GM13977 (cell line): Measurements from ENCODE around the gene YARS1.
"Not testable (repeated sequence)": the region's sequence is repeated elsewhere in the genome, so short reads cannot be mapped to it uniquely, and the experiment has no call there.

ENCODE experiments used
- DNase-seq: peaks from one replicate; pipeline ENCODE4 v3.0.0; 2012; ENCODE audit warnings: low spot score
- CTCF ChIP-seq: IDR thresholded peaks from 2 replicates; pipeline ENCODE4 v1.5.1; 2012; ENCODE audit warnings: mild to moderate bottlenecking, control low read depth; ENCODE audit not compliant: insufficient read depth; ENCODE audit errors: extremely low read depth, missing control alignments
- in situ Hi-C: fragments of 300-500 bp; cut with MboI; formaldehyde crosslinking; loops from one replicate; pipeline ENCODE4 v1.12.0; 2022; ENCODE audit warnings: low sequenced_read_pairs, low pct_unique_long_range_greater_than_20kb, mixed read lengths, inconsistent platforms; ENCODE audit not compliant: unreplicated experiment

The YARS1 gene

GRCh38 chr1:32797456-32797855 lies 19.7 kb downstream of the YARS1 start:
- no peak for DNase-seq

GRCh38 chr1:32795763-32796162 lies 21.4 kb downstream of the YARS1 start:
- in situ Hi-C loops, DNase-seq: not testable (repeated sequence)

More at GRCh38 chr1:32797456-32797855, 19.7 kb downstream of the YARS1 start:
- TF ChIP-seq CTCF = no peak
- in situ Hi-C loops = no loop called here

- in situ Hi-C loops = no loop called here
- no peak for TF ChIP-seq CTCF
- no peak for DNase-seq
Measured at GRCh38 chr1:32791881-32792280, 25.3 kb downstream of the YARS1 start.

- in situ Hi-C loops, DNase-seq: not testable (repeated sequence)
Measured at GRCh38 chr1:32789356-32789755, 27.8 kb downstream of the YARS1 start.

- TF ChIP-seq CTCF = peak; percentile 13
- in situ Hi-C loops = no loop called here
- no peak for DNase-seq
Measured at GRCh38 chr1:32786856-32787255, 30.3 kb downstream of the YARS1 start.

GRCh38 chr1:32784817-32785216 lies 32.3 kb downstream of the YARS1 start:
- in situ Hi-C loops = no loop called here
- no peak for TF ChIP-seq CTCF
- no peak for DNase-seq

- in situ Hi-C loops = no loop called here
- no peak for DNase-seq
- TF ChIP-seq CTCF = no peak
Measured at GRCh38 chr1:32783851-32784250, 33.3 kb downstream of the YARS1 start.

GRCh38 chr1:32782086-32782485 lies 35.1 kb downstream of the YARS1 start:
- DNase-seq = no peak
- no peak for TF ChIP-seq CTCF
- in situ Hi-C loops = no loop called here
